Pancreas (tissue), 10 donors: ENCODE data around the gene DDX42. TPM values are rescaled to one million over a fixed set of nuclear protein-coding genes. Genes with fewer than 3 reads are reported as not detected.

Experiments
- ATAC-seq, 4 donors: fragments of 200-7000 bp; cut with Tn5 transposase; one replicate each; pipeline versions ENCODE4 v1.8.0 to v1.9.1; 2020; ENCODE audit warnings: mild to moderate bottlenecking in 4 of 4, moderate library complexity in 4 of 4
- DNase-seq, 6 donors: peaks; one replicate each; pipeline ENCODE4 v3.0.0-alpha.2; 2020
- FAIRE-seq: peaks from 2 replicates; lab custom pipeline; 2012; peaks lifted over from hg19 to GRCh38; lab: Jason Lieb, UNC
- H3K27ac ChIP-seq, 4 donors: fragments of 200-600 bp; sonication (generic); 1 replicate in 3 of 4; 2 replicates in 1 of 4; pipeline versions ENCODE4 v1.5.0 to v1.8.0; 2020
- H3K27me3 ChIP-seq, 4 donors: fragments of 200-600 bp; one replicate each; pipeline ENCODE4 v1.8.0; 2021
- H3K36me3 ChIP-seq, 3 donors: fragments of 200-600 bp; sonication (generic) in 1 of 3; one replicate each; pipeline versions ENCODE4 v1.5.0 to v1.8.0; 2020 to 2021
- H3K4me1 ChIP-seq, 3 donors: fragments of 200-600 bp; one replicate each; pipeline ENCODE4 v1.8.0; 2021
- H3K4me3 ChIP-seq, 4 donors: fragments of 200-600 bp; sonication (generic) in 2 of 4; one replicate each; pipeline versions ENCODE4 v1.5.0 to v1.8.0; 2020 to 2021
- H3K9me3 ChIP-seq, 4 donors: fragments of 200-600 bp; one replicate each; pipeline ENCODE4 v1.8.0; 2021
- CTCF ChIP-seq, 4 donors: fragments of 200-600 bp; sonication (generic) in 3 of 4; IDR thresholded peaks; one replicate each; pipeline versions ENCODE4 v1.5.0 to v1.8.0; 2021; ENCODE audit warnings: antibody characterized with exemption in 4 of 4
- WGBS, 2 donors: extraction: QIAGEN DNeasy Blood & Tissue Kit; methylation state at CpG; one replicate each; pipeline ENCODE4 v1.1.7; 2013; 5-methylcytosine and 5-hydroxymethylcytosine counted together
- intact Hi-C, 3 donors: fragments of 100-400 bp; cut with DNase I; formaldehyde crosslinking; loops; one replicate each; pipeline versions ENCODE4 v1.11.1 to v1.14.2; 2022
- polyA plus RNA-seq, 2 donors: library from polyadenylated mRNA; stranded (reverse); fragments of 200-250 nt; gene quantifications; one replicate each; pipeline ENCODE4 v1.2.3, GENCODE V29; 2013
- total RNA-seq, 6 donors: library from RNA; stranded (reverse); fragmentation: NEBNext Ultra II Directional in 4 of 6; extraction: Animal tissue kit (Norgen Biotek cat#: 25700) in 4 of 6; gene quantifications; one replicate each; pipeline versions ENCODE4 v1.2.1 to v1.2.4, GENCODE V29; 2021 to 2023
- donor health status: healthy with polysubstance abuse.
- donor health status: DM: no; HTN: no; CAD: no; lungs with moderate emphysema.
- donor health status: DM: no; HTN: no; CAD: no.
- donor health status: control.
- donor health status: control.
- donor health status: Bipolar disorder and iron deficiency.
- donor health status: DM: yes; HTN: yes; CAD: no.
- donor health status: DM: no; HTN: no; CAD: no.
- donor health status: DM: no; HTN: no; CAD: no.
- donor health status: DM: yes; HTN: yes; CAD: no.

The DDX42 gene
- total and polyA plus RNA-seq, 8 donors: 52.6 to 90.4 (median 75.3) TPM

- Histone ChIP-seq H3K27ac (no peak overlapping the region), H3K4me1 (peaks cover 4 to 33% (median 7%) of the 10 kb centered on the region in 3 donors), H3K36me3 (peaks cover 4 to 15% (median 14%) of the 10 kb centered on the region in 3 donors), H3K4me3 (no peak overlapping the region), H3K9me3 (no peaks in the 10 kb centered on the region), H3K27me3 (no peaks in the 10 kb centered on the region)
- DNase-seq (no peak), FAIRE-seq (no peak), ATAC-seq (no peak)
- intact Hi-C loops: no loop called here
- TF ChIP-seq CTCF (IDR thresholded peaks at IDR 0.05): no peak
- 59 to 66% methylated on average over 4 of the region's 4 CpGs for WGBS, 2 donors
Measured at GRCh38 chr17:63764716-63765115, 9.3 kb upstream of the DDX42 start.

GRCh38 chr17:63766754-63767153 lies 7.2 kb upstream of the DDX42 start:
- H3K27me3 ChIP-seq: no peaks in the 10 kb centered on the region
- H3K4me1 ChIP-seq: peaks cover 7 to 31% (median 11%) of the 10 kb centered on the region in 3 donors
- no peak overlapping the region for H3K27ac ChIP-seq
- ATAC-seq (no peak), DNase-seq (no peak), FAIRE-seq (no peak)
- intact Hi-C loops: no loop called here
- H3K9me3 ChIP-seq: no peaks in the 10 kb centered on the region
- no peak for TF ChIP-seq CTCF (IDR thresholded peaks at IDR 0.05)
- H3K4me3 ChIP-seq: no peak overlapping the region
- peaks cover 0 to 15% (median 4%) of the 10 kb centered on the region in 3 donors for H3K36me3 ChIP-seq

- FAIRE-seq (no peak), DNase-seq (no peak), ATAC-seq (no peak)
- no peaks in the 10 kb centered on the region for H3K27me3 ChIP-seq
- no peak overlapping the region for H3K4me3 ChIP-seq
- intact Hi-C loops: no loop called here
- TF ChIP-seq CTCF (IDR thresholded peaks at IDR 0.05): no peak
- 84 to 87% methylated on average over 7 of the region's 7 CpGs for WGBS, 2 donors
- no peaks in the 10 kb centered on the region for H3K9me3 ChIP-seq
- peaks cover 0 to 11% (median 4%) of the 10 kb centered on the region in 3 donors for H3K36me3 ChIP-seq
- H3K27ac ChIP-seq: no peak overlapping the region
- H3K4me1 ChIP-seq: peaks cover 4 to 26% (median 12%) of the 10 kb centered on the region in 3 donors
Measured at GRCh38 chr17:63768433-63768832, 5.5 kb upstream of the DDX42 start.

GRCh38 chr17:63772801-63773271 lies 1.1 kb upstream of the DDX42 start:
- Histone ChIP-seq H3K36me3 (no peaks in the 10 kb centered on the region), H3K4me1 (peaks cover 13 to 27% (median 20%) of the 10 kb centered on the region in 3 donors), H3K27ac (peak overlapping the region; percentile 96 to 99 (median 98)), H3K4me3 (peak overlapping the region; percentile 70 to 94 (median 76)), H3K27me3 (no peaks in the 10 kb centered on the region), H3K9me3 (no peaks in the 10 kb centered on the region)
- no peak for TF ChIP-seq CTCF (IDR thresholded peaks at IDR 0.05)
- no peak for DNase-seq
- intact Hi-C loops: no loop called here
- no peak for FAIRE-seq
- ATAC-seq: no peak
- 2% methylated on average over 7 of the region's 7 CpGs for WGBS, 2 donors
